Measurements from ENCODE around the gene ABCC9.
"Not testable (repeated sequence)": the region's sequence is repeated elsewhere in the genome, so short reads cannot be mapped to it uniquely, and the experiment has no call there.

Gene ABCC9

DNA sequence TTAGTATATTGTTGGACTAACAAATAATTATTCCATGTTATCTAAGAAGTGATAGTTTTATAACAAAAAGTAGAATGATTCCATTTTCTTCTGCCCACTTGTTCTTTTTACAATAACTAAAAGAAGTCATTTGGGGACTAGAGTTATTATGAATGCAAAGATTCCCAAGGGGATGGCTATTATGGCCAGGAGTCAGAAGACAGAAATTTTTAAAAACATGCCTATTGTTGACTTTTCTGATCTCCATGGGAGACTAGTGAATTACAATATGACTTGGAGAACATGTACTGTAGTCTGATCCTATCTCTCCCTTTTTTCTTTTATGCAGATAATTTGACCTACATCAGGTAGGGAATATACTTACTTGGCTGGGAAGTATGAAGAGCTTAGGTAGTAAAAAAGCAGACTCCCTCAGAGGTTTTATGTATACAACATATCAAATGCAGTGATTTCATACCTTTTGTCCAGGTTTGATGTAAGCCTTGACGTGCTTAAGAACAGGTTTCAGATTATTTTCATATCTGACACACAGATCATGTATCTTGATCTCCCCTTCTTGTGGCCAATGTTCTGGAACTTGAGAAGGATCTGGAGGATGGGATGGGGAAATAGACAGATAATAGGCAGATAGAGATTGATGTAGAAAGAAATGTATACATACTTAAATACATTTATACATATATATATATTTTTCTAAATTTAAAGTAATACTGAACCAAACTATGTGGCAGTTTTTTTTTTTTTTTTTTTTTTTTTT lies 125.7 kb downstream of the ABCC9 start:
- no peak for DNase-seq (ENCODE audit: low spot score)

DNA sequence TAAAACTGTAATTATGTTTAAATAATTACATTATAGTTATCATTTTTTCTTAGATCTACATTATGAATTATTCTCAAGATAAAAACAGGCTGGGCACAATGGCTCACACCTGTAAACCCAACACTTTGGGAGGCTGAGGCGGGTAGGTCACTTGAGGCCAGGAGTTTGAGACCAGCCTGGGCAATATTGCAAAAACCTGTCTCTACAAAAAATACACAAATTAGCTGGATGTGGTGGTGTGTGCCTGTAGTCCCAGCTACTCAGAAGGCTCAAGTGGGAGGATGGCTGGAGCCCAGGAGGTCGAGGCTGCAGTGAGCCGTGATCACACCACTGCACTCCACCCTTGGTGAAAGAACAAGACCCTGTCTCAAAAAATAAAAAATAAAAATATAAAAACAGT lies 126.4 kb downstream of the ABCC9 start:
- no peak for DNase-seq (ENCODE audit: low spot score)

DNA sequence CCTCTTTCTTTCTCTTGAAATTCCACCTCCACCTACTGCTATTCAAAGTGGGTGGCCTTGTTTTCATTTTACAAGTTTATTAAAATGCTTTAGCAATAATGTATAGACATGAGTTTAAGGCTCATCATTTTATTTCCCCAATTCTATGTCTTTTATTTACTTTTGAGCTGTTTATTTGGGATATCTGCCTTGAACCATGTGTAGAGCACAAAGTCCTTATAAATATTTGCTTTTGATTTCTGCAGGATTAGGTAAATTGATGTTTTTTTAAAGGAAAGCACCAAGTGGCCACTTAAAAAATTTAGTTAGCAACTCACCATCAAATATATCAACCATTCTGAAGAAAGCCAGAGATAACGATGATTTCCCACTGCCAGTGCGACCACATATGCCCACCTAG lies 126.9 kb downstream of the ABCC9 start:
- DNase-seq (ENCODE audit: low spot score): no peak

DNA sequence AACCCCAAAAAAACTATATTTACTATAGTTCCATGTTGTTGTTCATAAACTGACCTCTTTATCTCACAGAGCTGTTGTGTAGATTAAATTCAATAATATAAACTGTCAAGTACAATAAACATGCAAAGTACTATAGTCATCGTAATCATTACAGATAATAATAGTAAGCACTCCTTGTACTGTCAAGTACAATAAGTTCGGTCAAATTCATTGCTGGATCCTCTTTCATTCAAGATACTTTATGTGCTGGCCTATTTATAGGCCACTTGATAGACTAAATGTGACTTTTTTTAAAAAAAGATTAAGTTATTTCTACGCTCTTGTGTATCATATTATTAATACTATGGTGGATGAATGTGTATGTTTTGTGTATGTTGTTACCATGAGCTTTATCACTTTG lies 127.5 kb downstream of the ABCC9 start:
- no peak for DNase-seq (ENCODE audit: low spot score)

DNA sequence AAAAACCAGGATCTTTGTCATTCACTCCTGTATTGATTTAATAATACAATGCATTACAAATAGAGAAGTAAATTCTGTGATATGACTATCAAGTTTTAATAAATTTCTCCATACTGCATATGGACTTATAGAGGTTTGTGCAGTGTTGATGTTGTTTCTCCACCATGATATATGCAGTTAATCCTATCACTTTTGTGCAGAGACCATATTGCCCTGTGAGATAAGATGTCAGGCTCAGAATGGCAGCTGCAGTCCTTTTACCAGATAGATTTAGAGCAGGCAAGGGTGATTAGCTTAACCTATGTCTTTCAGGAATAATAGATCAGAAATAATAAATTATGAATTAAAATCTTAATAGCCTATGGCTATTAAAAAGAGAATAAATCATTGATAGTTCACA lies 128.1 kb downstream of the ABCC9 start:
- DNase-seq (ENCODE audit: low spot score): no peak

DNA sequence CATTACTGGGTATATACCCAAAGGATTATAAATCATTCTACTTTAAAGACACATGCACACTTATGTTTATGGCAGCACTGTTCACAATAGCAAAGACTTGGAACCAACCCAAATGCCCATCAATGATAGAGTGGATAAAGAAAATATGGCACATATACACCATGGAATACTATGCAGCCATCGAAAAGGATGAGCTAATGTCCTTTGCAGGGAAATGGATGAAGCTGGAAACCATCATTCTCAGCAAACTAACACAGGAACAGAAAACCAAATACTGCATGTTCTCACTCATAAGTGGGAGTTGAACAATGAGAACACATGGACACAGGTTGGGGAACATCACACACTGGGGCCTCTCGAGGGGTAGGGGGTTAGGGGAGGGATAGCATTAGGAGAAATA lies 128.9 kb downstream of the ABCC9 start:
- not testable (repeated sequence) for DNase-seq (ENCODE audit: low spot score)

DNA sequence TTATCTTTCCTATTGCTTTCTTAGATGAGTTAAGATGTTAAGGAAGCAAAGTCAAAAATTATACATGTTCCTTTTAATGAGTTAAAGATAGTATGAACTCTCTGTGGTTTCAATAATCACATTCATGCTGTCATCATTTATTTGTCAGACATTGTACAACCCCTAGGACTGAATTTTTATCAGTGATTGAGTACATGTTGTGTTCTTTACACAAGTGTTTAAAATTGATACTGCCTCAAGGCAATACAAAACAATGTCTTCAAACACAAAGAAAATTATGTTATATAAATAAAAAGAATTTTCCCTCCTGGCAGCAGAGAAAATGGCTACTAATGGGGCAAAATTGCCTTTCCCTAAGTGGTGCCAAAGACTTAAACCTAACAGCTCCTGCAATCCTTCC lies 132.1 kb downstream of the ABCC9 start:
- DNase-seq (ENCODE audit: low spot score): no peak

DNA sequence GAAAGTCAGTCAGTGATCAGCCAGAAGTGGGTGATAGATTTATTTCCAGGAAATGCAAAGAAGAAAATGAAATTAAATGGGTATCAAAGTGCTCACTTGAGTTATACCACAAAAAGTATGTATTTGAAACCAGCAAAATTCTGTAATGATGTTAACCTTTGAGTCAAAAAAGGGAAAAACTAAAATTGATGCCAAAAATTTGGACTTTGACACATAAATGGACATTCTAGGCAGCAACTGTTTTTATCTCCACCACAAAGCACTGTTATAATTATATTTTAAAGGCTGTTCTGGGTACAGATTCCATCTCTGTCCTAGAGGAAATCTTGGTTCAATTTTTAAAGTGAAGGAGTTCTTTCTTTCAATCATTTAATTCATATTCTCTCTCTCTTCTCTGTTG lies 135.0 kb downstream of the ABCC9 start:
- DNase-seq (ENCODE audit: low spot score): no peak

DNA sequence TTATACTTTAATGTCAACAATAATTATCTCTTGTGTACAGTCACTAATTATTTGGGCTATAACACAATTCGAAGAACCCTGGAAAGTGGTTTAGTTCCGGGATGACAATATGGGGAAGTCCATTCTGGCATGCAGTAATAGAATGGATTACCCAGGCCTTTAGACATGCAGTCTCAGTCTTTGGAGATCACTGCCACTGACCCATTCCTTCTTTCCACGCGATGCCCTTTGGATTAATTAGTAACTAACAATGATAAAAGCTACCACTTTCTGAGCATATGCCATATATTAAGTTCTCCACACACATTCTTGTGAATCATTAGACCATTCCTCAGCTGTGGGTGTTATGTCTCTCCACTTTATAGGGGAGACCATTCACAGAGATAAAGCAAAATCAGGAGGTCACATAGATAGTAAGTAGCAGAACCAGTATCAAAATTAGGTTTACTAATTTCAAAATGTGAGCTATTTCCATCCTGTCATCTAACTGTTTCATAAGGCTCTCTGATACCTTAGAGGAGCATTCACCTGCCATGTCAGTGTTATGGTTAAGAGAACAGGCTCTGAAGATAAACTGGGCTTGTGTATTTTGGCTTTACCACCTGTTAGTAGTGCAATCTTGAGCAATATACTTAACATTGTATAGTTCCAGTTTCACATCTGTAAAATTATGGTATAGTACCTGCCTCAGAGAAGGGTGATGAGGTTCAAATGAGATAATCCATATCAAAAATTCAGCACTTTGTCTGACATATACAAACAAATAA lies 139.5 kb downstream of the ABCC9 start:
- DNase-seq (ENCODE audit: low spot score): no peak

DNA sequence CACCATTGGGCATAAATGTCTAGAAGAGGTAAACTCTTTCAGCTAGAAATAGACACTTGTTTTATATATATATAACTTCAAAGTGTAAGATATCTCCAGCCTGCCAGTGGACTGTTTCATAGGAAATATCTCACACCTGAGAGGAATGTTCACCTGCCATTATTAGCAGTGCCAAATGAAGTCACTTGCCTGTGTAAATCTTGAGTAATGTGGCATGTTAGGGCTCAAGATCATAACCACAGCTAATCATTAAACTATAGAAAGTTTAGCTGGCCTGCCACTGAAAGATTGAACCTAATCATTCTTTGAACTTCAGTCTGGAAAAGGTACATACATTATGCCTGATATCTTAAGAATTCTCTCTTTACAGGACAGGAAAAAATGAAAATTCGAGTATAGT lies 141.2 kb downstream of the ABCC9 start:
- no peak for DNase-seq (ENCODE audit: low spot score)

DNA sequence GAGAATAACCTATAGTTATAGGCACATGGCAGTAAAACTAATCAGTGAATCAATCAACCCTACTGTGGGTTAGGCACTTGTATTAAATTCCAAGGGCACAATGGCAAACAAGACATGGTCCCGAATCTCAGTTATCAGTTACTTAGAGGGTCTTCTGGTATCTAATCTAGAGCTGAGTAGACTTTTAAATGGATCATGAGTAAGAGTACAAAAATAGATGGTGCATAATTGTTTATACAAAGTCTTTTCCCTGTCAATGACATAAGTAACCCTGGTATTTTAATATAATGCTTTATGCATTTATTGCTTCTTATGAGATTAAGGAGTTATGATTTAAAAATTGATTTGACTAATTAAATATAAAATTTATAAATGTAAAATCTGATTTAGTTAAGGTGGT lies 143.7 kb downstream of the ABCC9 start:
- DNase-seq (ENCODE audit: low spot score): no peak

DNA sequence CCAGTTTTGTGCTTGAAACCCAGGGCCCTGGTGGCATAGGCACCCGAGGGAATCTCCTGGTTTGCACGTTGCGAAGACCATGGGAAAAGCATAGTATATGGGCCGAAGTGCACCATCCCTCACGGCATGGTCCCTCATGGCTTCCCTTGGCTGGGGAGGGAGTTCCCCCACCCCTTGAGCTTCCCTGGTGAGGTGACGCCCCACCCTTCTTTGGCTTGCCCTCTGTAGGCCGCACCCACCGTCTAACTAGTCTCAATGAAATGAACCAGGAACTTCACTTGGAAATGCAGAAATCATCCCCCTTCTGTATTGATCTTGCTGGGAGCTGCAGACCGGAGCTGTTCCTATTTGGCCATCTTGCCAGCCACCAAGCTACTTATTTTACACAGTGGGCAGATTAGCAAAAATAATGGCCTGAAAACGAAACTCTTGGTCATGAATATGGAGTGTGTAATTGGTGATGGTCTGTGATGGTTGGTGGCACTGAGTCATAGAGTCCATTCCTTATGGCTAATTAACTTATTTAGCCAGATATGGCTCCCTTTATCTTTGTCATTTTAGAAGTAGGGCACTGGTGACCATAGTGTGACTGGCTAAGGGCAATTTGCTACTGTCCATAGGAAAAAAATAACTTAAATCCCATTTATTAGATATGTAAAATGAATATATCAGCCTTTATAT lies 145.4 kb downstream of the ABCC9 start:
- DNase-seq (ENCODE audit: low spot score): no peak

DNA sequence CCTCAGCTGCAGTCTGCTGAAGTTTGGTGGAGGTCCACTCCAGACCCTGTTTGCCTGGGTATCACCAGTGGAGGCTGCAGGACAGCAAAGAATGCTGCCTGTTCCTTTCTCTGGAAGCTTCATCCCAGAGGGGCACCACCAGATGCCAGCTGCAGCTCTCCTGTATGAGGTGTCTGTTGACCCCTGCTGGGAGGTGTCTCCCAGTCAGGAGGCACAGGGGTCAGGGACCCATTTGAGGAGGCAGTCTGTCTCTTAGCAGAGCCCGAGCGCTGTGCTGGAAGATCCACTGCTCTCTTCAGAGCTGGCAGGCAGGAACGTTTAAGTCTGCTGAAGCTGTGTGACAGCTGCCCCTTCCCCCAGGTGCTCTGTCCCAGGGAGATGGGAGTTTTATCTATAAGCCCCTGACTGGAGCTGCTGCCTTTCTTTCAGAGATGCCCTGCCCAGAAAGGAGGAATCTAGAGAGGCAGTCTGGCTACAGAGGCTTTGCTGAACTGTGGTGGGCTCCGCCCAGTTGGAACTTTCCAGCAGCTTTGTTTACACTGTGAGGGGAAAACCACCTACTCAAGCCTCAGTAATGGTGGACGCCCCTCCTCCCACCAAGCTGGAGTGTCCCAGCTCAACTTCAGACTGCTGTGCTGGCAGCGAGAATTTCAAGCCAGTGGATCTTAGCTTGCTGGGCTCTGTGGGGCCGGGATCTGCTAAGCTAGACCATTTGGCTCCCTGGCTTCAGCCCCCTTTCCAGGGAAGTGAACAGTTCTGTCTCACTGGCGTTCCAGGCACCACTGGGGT lies 146.2 kb downstream of the ABCC9 start:
- DNase-seq (ENCODE audit: low spot score): not testable (repeated sequence)

DNA sequence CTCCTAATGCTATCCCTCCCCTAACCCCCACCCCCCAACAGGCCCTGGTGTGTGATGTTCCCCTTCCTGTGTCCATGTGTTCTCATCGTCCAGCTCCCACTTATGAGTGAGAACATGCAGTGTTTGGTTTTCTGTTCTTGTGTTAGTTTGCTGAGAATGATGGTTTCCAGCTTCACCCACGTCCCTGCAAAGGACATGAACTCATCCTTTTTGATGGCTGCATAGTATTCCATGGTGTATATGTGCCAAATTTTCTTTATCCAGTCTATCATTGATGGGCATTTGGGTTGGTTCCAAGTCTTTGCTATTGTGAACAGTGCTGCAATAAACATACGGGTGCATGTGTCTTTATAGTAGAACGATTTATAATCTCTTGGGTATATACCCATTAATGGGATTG lies 151.5 kb downstream of the ABCC9 start:
- not testable (repeated sequence) for DNase-seq (ENCODE audit: low spot score)

DNA sequence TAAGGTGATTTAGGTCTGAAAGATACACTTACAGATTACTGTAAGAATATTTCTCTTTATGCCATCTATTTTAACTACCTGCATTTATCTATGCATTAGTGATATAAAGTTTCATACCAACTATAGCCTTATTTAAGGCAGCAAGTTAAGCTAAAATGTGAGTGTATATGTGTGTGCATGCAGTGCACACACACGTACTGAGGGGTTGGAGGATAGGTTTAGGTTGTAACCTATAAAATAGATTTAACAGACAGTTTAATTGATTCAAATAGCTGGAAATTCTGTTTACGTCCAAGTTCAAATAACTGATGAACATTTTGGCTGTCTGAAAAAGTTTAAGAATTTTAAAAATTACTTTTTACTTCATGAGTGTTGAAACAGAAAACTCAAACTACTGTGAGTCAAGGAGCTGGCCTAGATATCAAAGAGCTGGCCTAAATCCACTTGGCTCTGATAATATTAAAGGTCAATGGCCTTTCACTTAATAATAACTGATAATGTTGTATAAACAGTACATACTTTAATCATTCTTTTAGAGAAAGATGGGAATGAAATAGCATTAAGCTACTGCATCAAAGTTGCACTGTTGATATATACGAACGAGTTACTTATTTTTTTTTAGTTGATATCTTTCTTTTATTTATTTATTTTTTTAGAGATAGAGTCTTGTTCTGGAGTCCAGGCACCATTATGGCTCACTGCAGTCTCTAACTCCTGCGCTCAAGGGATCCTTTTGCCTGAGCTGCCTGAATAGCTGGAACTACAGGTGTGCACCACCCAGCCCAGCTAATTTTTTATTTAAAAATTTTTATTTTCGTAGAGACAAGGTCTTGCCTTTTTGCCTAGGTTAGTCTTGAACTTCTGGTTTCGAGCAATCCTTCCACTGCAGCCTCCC lies 152.9 kb downstream of the ABCC9 start:
- no peak for DNase-seq (ENCODE audit: low spot score)

DNA sequence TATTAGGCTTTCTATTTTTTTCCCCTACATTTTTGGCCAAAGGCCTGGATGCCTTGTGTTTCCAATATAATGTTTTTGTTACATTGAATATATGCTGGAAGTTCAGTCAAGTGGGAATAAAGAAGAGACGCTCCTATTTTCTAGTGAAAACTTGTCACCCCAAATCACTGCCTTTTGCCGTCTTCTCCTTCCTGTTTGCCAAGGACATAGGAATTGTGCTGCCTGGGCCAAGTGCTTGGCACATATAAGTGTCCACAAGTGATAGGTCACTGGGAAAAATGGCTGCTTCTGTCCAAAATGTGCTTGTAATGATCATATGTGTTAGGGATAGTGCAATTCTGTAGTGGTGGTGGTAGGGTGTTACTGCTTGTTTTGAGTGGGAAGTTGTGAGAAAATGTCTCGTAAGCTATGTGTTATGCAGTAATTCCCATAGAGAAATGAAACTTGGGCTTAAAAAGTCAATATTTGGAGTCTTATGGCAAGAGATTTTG lies 155.1 kb downstream of the ABCC9 start:
- DNase-seq (ENCODE audit: low spot score): no peak

DNA sequence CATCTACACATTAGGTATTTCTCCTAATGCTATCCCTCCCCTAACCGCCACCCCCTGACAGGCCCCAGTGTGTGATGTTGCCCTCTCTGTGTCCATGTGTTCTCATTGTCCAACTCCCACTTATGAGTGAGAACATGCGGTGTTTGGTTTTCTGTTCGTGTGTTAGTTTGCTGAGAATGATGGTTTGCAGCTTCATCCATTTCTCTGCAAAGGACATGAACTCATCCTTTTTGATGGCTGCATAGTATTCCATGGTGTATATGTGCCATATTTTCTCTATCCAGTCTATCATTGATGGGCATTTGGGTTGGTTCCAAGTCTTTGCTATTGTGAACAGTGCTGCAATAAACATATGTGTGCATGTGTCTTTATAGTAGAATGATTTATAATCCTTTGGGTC lies 158.5 kb downstream of the ABCC9 start:
- DNase-seq (ENCODE audit: low spot score): not testable (repeated sequence)

DNA sequence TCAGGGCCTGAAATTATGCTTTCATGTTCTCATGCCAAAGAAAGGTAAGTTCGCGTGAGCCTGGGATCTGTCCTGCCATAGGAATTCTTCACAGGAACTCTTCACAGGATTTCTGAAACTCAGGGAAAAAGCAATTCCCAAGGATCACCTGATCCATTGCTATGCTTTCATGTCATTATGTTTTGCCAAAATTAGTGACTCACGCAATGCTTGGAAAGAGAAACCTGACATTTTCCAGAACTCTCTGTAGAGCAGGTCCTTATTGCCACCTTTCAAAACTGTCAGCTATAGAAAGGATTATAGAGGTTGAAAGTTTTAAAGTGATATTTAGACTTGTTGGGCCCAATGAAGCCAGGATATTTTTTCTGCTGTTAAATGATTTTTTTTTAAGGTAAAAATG lies 160.4 kb downstream of the ABCC9 start:
- DNase-seq (ENCODE audit: low spot score): no peak

DNA sequence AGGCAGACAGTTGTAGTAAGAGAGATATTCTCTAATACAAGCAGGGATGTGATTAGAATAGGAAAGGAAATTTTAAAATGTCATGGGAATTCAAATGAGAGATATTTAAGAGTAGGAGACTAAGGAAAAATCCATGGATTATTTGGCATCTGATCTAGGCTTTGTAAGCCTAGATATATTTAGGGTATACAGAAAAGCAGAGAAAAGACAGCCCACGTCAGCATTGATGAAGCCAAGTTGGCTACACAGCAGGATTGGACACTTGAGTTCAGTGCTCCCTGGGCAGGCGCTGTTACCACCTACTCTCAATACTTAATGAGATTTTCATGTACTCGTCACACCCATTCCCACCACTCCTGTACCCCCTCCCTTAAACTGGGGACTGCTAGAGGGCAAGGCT lies 165.1 kb downstream of the ABCC9 start:
- DNase-seq (ENCODE audit: low spot score): no peak

DNA sequence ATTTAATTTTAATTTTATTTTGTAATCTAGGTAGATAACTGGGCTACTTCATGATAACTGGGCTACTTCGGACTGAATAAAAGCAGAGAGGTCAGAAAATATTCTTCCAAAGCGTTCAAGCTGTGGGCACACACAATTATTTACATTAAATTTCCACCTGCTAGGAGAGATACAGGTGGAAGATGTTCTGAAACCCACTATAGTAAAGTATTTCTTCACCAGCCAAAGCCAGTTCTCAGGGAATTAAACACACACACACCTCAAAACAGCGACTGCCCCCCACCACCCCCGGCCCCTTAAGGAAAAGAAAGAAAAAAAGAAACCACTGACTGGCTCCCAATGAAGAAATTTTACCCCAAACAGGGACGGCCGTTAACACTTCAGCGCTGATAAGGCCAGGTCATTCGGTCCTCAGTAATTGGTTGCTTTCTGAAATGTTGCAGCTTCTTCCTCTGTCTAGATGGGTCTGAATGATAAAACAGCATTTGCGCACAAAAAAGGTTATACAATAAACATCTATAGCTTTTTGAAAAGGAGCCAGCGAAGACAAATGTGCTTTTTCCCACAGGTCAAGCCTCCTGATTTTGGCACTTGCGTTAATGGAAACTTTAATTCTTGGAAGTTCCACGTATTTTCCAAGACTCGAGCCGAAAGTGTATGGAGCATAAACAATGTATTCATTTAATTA lies 165.9 kb downstream of the ABCC9 start:
- no peak for DNase-seq (ENCODE audit: low spot score)

Data from ecto neural progenitor cell (in vitro differentiated cells).